ENCODE measurements around the gene ZNF678.

The ZNF678 gene

GRCh38 chr1:227563324-227564201 lies at the start of gene ZNF678:
Gene ZNF678 (plus strand): TSS chr1:227563556. CDS start chr1:227650992, 87,436 bp downstream.
- DNase-seq (ENCODE audit: low read depth), result peak; percentile 73

- DNase-seq (ENCODE audit: low read depth), result no peak
These were observed 44.5 kb upstream of the ZNF678 start for GRCh38 chr1:227518876-227519275.

GRCh38 chr1:227521782-227522181 lies 41.6 kb upstream of the ZNF678 start:
- DNase-seq (ENCODE audit: low read depth), result no peak

GRCh38 chr1:227526524-227526923 lies 36.8 kb upstream of the ZNF678 start:
- no peak for DNase-seq (ENCODE audit: low read depth)

- DNase-seq (ENCODE audit: low read depth), result no peak
These were observed 31.2 kb upstream of the ZNF678 start for GRCh38 chr1:227532019-227532619.

- no peak for DNase-seq (ENCODE audit: low read depth)
These were observed 22.9 kb upstream of the ZNF678 start for GRCh38 chr1:227540170-227541098.

GRCh38 chr1:227541129-227541528 lies 22.2 kb upstream of the ZNF678 start:
- DNase-seq (ENCODE audit: low read depth), result no peak

GRCh38 chr1:227541796-227542152 lies 21.6 kb upstream of the ZNF678 start:
- DNase-seq (ENCODE audit: low read depth), result no peak

- DNase-seq (ENCODE audit: low read depth), result peak; percentile 83
These were observed 20.9 kb upstream of the ZNF678 start for GRCh38 chr1:227542153-227543120.

- DNase-seq (ENCODE audit: low read depth), result no peak
These were observed 19.9 kb upstream of the ZNF678 start for GRCh38 chr1:227543283-227544066.

GRCh38 chr1:227544067-227545050 lies 19.0 kb upstream of the ZNF678 start:
- no peak for DNase-seq (ENCODE audit: low read depth)

- no peak for DNase-seq (ENCODE audit: low read depth)
These were observed 18.0 kb upstream of the ZNF678 start for GRCh38 chr1:227545361-227545760.

- DNase-seq (ENCODE audit: low read depth), result no peak
These were observed 17.3 kb upstream of the ZNF678 start for GRCh38 chr1:227546059-227546458.

- DNase-seq (ENCODE audit: low read depth), result no peak
These were observed 16.6 kb upstream of the ZNF678 start for GRCh38 chr1:227546598-227547309.

GRCh38 chr1:227547310-227548118 lies 15.8 kb upstream of the ZNF678 start:
- DNase-seq (ENCODE audit: low read depth), result no peak

- DNase-seq (ENCODE audit: low read depth), result no peak
These were observed 15.3 kb upstream of the ZNF678 start for GRCh38 chr1:227548119-227548397.

GRCh38 chr1:227548448-227548847 lies 14.9 kb upstream of the ZNF678 start:
- no peak for DNase-seq (ENCODE audit: low read depth)

GRCh38 chr1:227549892-227550291 lies 13.5 kb upstream of the ZNF678 start:
- DNase-seq (ENCODE audit: low read depth), result no peak
